Ishikawa (cell line): Measurements from ENCODE around the gene TENM3.

Experiments used
- CREB1 ChIP-seq: IDR thresholded peaks from 2 replicates; pipeline ENCODE4 v1.6.1; 2012; ENCODE audit warnings: low read depth
- EP300 ChIP-seq: IDR thresholded peaks from 2 replicates; pipeline ENCODE4 v1.6.1; 2012; ENCODE audit warnings: borderline replicate concordance
- FOXM1 ChIP-seq: IDR thresholded peaks from 2 replicates; pipeline ENCODE4 v1.6.1; 2012; ENCODE audit warnings: low read depth, borderline replicate concordance
- REST ChIP-seq: IDR thresholded peaks from 2 replicates; pipeline ENCODE4 v1.6.1; 2012; ENCODE audit warnings: low read depth, mild to moderate bottlenecking
- TAF1 ChIP-seq: IDR thresholded peaks from 2 replicates; pipeline ENCODE4 v1.6.1; 2012; ENCODE audit warnings: low read depth, mild to moderate bottlenecking
- TEAD4 ChIP-seq: IDR thresholded peaks from 2 replicates; pipeline ENCODE4 v1.6.1; 2012
- ZBTB7A ChIP-seq: IDR thresholded peaks from 2 replicates; pipeline ENCODE4 v1.6.1; 2012; ENCODE audit warnings: low read depth
- TF ChIP-seq, protein P1 (sequence below): IDR thresholded peaks from 2 replicates; pipeline ENCODE4 v1.6.1; 2012

GRCh38 chr4:182213004-182213403 lies 30.2 kb upstream of the TENM3 start:
- TF ChIP-seq REST (no peak), ZBTB7A (no peak), CREB1 (no peak), EP300 (no peak), FOXM1 (no peak), TAF1 (no peak), TEAD4 (no peak)
- TF ChIP-seq, protein P1, sequence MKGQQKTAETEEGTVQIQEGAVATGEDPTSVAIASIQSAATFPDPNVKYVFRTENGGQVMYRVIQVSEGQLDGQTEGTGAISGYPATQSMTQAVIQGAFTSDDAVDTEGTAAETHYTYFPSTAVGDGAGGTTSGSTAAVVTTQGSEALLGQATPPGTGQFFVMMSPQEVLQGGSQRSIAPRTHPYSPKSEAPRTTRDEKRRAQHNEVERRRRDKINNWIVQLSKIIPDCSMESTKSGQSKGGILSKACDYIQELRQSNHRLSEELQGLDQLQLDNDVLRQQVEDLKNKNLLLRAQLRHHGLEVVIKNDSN = no peak
